Stimulated activated CD4-positive, alpha-beta T cell treated with anti-CD3 and anti-CD28 coated beads, Interleukin-1b, Interleukin-23, amount 100 ng/mL, for 24 hours (primary cell): Measurements from ENCODE around the gene ZNF514.
A peak's percentile ranks its signal among the peaks of the same experiment; 100 is the strongest.

Source experiments
- DNase-seq, 4 experiments: peaks; one replicate each; pipeline ENCODE4 v3.0.0-alpha.2; 2020; ENCODE audit warnings: low read depth in 4 of 4, low spot score in 1 of 4

The ZNF514 gene

GRCh38 chr2:95159690-95160449, at the start of gene ZNF514:
ZNF514 (minus strand) TSS chr2:95159848; CDS start chr2:95153253, 6,595 bp downstream.
- peak; percentile 30 to 62 (median 48) for DNase-seq

GRCh38 chr2:95208106-95208505, 48.5 kb upstream of the ZNF514 start:
- DNase-seq = no peak

- DNase-seq = peak; percentile 49 to 78 (median 65)
Observed at GRCh38 chr2:95207111-95207961, 47.7 kb upstream of the ZNF514 start, which contains the start of gene ZNF892. ZNF892 (plus strand) TSS chr2:95207521; CDS start chr2:95207816, 295 bp downstream.

DNA sequence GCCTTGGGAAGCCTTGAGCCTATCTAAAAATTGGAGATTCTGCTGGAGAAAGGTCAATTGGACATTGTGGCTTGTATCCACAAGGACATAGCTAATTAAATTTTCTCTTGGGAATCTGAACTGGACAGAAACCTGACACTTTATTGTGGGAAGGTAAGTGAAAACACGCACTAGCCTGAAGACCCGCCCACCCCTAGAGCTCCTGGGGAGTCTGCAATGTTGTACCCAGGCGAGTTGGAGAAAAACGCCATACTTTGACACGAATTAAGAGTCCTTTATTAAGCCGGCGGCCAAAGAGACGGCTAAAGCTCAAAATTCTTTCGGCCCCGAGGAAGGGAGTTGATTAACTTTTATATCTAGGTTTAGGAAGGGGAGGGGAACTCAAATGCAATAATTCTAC, 46.4 kb upstream of the ZNF514 start:
- DNase-seq = no peak

GRCh38 chr2:95204396-95204795, 44.7 kb upstream of the ZNF514 start:
- DNase-seq = no peak

- DNase-seq = no peak
Observed at GRCh38 chr2:95203911-95204310, 44.3 kb upstream of the ZNF514 start.

- DNase-seq = peak in 3 of 4 experiments; percentile 11 to 31 (median 29)
Observed at GRCh38 chr2:95192956-95193355, 33.3 kb upstream of the ZNF514 start.

DNA sequence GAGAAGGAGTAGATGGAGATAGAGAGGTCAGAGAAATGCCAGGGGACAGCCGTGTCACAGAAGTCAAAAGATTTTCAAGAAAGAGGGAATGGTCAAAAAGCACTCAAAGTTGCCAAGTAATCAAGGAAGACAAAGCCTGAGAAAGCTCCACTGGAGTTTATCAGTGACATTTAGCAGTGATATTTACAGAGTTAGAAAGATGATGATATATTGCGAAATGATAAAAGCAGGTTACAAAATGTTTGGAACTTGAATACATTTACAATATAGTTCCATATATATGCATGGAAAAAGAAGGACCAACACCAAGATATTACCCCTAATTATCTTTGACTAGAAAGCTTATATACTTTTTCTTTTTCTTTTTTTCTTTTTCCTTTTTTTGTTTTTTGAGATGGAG, 26.3 kb upstream of the ZNF514 start:
- DNase-seq = no peak

- DNase-seq = no peak
Observed at GRCh38 chr2:95185197-95185596, 25.5 kb upstream of the ZNF514 start.

GRCh38 chr2:95181774-95182173, 22.1 kb upstream of the ZNF514 start:
- no peak for DNase-seq

DNA sequence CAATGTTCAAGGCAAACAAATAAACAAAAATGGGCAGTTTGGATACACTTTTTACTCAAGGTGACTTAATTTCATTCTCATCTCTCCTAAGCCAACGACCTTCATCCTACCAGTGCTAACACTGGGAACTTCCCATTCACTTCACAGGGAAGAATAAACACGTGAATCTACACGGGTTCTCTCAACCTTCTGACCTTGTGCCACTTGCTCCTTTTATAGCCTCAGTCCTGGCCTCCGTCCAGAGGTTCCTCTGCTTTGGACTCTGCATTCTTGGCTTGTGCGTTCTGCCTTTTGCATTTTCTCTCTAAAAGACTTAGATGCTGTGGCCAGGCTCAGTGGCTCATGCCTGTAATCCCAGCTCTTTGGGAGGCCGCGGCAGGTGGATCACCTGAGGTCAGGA, 19.8 kb upstream of the ZNF514 start:
- DNase-seq = no peak

DNA sequence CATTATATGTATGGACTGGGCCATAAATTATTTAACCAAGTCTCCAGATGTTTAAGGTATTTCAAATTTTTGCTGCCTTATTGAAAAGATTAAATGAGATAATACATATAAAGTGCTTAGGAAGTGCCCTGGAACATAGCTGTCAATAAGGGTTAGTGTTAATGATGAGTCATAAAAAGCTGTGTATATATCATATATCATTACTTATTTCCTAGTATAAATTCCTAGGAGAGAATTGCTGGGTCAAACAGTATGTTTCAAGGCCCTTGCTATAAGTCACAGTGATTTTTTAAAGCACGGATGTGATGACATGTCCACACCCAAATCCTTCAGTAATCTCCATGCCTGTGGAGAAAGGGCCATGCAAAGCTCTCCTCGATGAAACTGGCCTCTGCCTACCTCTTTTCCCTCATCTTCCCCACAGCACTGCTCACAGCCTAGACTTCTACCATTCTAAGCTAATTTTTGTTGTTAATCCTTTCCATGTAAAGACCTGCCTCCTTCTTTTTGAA, 14.4 kb upstream of the ZNF514 start:
- DNase-seq = no peak

DNA sequence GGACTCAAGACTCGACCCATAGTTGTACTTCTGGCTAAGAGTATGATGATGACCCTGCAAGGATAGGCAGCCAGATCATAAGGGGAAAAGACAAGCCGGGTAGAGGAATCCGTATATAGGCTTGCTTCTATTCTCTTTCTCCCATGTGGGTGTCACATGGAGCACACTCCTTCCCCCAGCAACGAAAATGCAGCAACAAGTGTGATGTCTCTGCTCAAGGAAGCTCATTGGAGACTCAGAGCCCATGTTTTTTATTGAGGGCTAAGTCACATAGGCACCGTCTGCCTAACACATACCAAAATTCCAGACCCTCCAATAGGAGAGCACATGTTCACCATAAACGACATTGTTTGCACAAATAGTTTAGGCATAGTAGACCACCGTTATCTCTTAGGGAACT, 12.3 kb upstream of the ZNF514 start:
- no peak for DNase-seq

DNA sequence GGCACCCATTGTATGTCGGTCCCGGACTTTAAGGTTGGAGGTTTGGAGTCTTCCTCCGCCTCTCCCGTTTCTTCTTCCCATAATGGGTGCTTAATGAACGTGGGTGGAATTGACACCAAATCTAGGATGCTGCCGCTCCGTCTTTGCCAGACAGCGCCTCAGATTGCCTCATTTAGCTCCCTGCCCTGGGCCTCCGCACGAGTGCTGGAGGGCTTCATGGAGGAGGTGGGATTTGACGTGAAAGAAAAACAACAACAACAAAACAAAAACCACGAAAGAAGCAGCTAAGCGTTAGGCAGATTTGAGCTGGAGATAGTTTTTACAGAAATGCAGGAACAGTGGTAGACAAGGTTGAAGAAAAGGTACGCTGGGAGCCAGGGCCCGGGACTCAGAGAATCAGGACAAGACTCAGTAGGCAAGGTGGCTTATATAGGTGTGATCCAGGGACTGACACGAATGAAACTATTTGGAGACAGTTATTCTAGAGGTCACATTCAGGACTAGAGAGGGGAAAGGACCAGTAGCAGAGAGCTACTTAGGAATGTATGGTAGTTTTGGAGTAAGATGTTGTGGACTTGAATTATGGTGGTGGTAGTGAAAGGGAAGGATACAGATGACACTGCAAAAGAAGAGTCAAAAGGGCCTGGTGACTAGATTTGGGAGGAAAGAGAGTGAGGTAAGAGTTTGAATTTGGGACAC, 6.6 kb upstream of the ZNF514 start:
- no peak for DNase-seq

GRCh38 chr2:95165371-95166064, 5.9 kb upstream of the ZNF514 start, which contains the start of gene ZNF2:
ZNF2 (plus strand) TSS chr2:95165809; CDS start chr2:95176227, 10,418 bp downstream.
- DNase-seq = peak; percentile 93 to 98 (median 96)

- no peak for DNase-seq
Observed at GRCh38 chr2:95165030-95165370, 5.4 kb upstream of the ZNF514 start.

GRCh38 chr2:95158891-95159619, 593 bp downstream of the ZNF514 start:
- DNase-seq = no peak

DNA sequence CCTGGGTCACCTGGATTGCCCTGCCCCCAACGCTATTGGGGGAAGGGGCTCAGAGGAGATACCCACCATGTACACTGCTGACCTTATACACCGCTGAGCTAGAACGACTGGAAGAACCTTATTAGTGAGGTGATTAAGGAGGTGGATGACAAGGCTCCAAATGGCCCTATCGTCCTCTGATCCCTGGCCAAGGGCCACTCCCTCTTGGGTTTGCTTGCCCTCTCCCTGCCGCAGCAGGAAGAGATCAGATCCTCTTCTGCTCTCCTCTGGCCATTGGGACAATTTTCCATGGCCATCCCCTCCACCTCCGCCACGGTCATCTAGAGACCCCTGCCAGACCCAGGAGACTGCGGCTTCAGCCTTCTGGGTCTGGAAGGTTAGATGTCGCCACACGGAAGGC, 1.2 kb downstream of the ZNF514 start:
- DNase-seq = no peak

DNA sequence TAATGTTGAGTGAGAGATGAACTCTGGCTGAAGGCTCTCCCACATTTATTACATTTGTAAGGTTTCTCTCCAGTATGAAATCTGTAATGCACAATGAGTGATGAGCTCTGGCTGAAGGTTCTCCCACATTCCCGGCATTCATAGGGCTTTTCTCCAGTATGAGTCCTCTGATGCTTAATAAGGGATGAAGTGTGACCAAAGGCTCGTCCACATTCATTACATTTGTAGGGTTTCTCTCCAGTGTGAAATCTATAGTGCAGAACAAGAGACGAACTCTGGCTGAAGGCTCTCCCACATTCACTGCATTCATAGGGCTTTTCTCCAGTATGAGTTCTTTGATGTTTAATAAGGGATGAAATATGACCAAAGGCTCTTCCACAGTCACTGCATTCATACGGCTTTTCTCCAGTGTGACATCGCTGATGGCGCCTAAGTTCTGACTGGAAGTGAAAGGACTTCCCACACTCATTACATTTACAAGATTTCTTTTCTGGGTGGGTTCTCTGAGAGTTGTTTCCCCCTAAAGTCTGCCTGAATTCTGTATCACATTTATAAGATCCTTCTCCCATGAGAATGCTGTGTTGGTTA, 10.2 kb downstream of the ZNF514 start:
- DNase-seq = no peak

DNA sequence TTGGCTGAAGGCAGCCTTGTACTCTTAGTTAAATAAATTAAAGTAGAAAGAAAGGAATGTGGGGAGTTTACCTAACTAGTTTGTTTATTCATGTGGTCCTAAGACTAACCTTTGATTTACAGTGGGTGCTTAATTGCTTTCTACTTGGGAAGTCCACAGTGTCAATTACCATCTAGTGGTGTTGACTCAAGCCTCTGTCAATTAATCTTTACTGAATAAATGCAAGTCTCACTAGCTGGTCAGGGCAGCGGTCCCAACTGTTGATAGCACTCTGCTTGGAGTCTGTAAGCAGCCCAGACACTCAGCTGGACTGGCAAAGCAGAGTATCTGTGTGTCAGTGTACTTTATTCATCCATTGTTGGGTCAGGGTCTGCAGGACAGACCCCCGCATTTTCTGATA, 15.8 kb downstream of the ZNF514 start:
- no peak for DNase-seq
